ENCODE measurements around the gene TRAPPC3. TPM values are rescaled to one million over a fixed set of nuclear protein-coding genes. Genes with fewer than 3 reads are reported as not detected.

Gene TRAPPC3
- total and polyA plus RNA-seq, 2 donors (not counting 1 experiment from before 2014, with no cell fraction given): 88.5 to 105 TPM

GRCh38 chr1:36151845-36152203 is 2.5 kb upstream of the TRAPPC3 start:
- Histone ChIP-seq H3K27ac (ENCODE audit: insufficient read depth, low read length) (peak overlapping the region; percentile 88), H3K27me3 (ENCODE audit: control insufficient read depth, insufficient read depth, low read length) (no peaks in the 10 kb centered on the region), H3K4me1 (ENCODE audit: control insufficient read depth, extremely low read depth, insufficient read depth, low read length) (peaks cover 26% of the 10 kb centered on the region), H3K79me2 (ENCODE audit: control insufficient read depth, insufficient read depth, low read length) (peaks cover 29% of the 10 kb centered on the region), H3K4me2 (ENCODE audit: extremely low read depth, insufficient read depth, low read length) (peak overlapping the region; percentile 26), H2AFZ (ENCODE audit: low read length) (peak overlapping the region; percentile 71), H3K36me3 (ENCODE audit: control insufficient read depth, insufficient read depth, low read length) (no peaks in the 10 kb centered on the region), H3K9me3 (ENCODE audit: control insufficient read depth, insufficient read depth, low read depth, low read length) (no peaks in the 10 kb centered on the region), H3K9ac (ENCODE audit: insufficient read depth, low read length) (no peak overlapping the region), H3K4me3 (replicated peaks in 1 of 4; ENCODE audit: control extremely low read depth in 1 of 4, insufficient read depth in 1 of 4, low read depth in 3 of 4, low read length in 4 of 4) (no peak overlapping the region), H4K20me1 (ENCODE audit: control insufficient read depth, extremely low read depth, insufficient read depth, low read length) (no peaks in the 10 kb centered on the region)
- DNase-seq (ENCODE audit: low read depth in 2 of 2): peak in 1 of 2 donors; percentile 40
- no peak for TF ChIP-seq EZH2 (IDR thresholded peaks at IDR 0.05; ENCODE audit: low read length, missing control alignments)
- no peak for TF ChIP-seq CTCF (conservative IDR thresholded peaks at IDR 0.05 in 1 of 2, IDR thresholded peaks at IDR 0.05 in 1 of 2; ENCODE audit: low read depth in 1 of 2, low read length in 2 of 2)

GRCh38 chr1:36151134-36151844 is 2.0 kb upstream of the TRAPPC3 start:
- Histone ChIP-seq H2AFZ (ENCODE audit: low read length) (peak overlapping the region; percentile 71), H3K36me3 (ENCODE audit: control insufficient read depth, insufficient read depth, low read length) (no peaks in the 10 kb centered on the region), H3K9ac (ENCODE audit: insufficient read depth, low read length) (peak overlapping the region; percentile 42), H3K27me3 (ENCODE audit: control insufficient read depth, insufficient read depth, low read length) (no peaks in the 10 kb centered on the region), H3K4me3 (replicated peaks in 1 of 4; ENCODE audit: control extremely low read depth in 1 of 4, insufficient read depth in 1 of 4, low read depth in 3 of 4, low read length in 4 of 4) (peak overlapping the region in 1 of 4 experiments; percentile 21), H3K79me2 (ENCODE audit: control insufficient read depth, insufficient read depth, low read length) (peaks cover 29% of the 10 kb centered on the region), H3K9me3 (ENCODE audit: control insufficient read depth, insufficient read depth, low read depth, low read length) (no peaks in the 10 kb centered on the region), H3K4me2 (ENCODE audit: extremely low read depth, insufficient read depth, low read length) (peak overlapping the region; percentile 66), H3K27ac (ENCODE audit: insufficient read depth, low read length) (peak overlapping the region; percentile 88), H3K4me1 (ENCODE audit: control insufficient read depth, extremely low read depth, insufficient read depth, low read length) (peaks cover 26% of the 10 kb centered on the region), H4K20me1 (ENCODE audit: control insufficient read depth, extremely low read depth, insufficient read depth, low read length) (no peaks in the 10 kb centered on the region)
- TF ChIP-seq EZH2 (IDR thresholded peaks at IDR 0.05; ENCODE audit: low read length, missing control alignments): no peak
- no peak for DNase-seq (ENCODE audit: low read depth in 2 of 2)

GRCh38 chr1:36150296-36151133 is 1.2 kb upstream of the TRAPPC3 start:
- Histone ChIP-seq H3K4me2 (ENCODE audit: extremely low read depth, insufficient read depth, low read length) (peak overlapping the region; percentile 66), H3K79me2 (ENCODE audit: control insufficient read depth, insufficient read depth, low read length) (peaks cover 26% of the 10 kb centered on the region), H3K27ac (ENCODE audit: insufficient read depth, low read length) (peak overlapping the region; percentile 88), H3K9ac (ENCODE audit: insufficient read depth, low read length) (peak overlapping the region; percentile 42), H3K36me3 (ENCODE audit: control insufficient read depth, insufficient read depth, low read length) (no peaks in the 10 kb centered on the region), H4K20me1 (ENCODE audit: control insufficient read depth, extremely low read depth, insufficient read depth, low read length) (no peaks in the 10 kb centered on the region), H3K4me3 (replicated peaks in 1 of 4; ENCODE audit: control extremely low read depth in 1 of 4, insufficient read depth in 1 of 4, low read depth in 3 of 4, low read length in 4 of 4) (peak overlapping the region; percentile 3 to 25 (median 13)), H3K9me3 (ENCODE audit: control insufficient read depth, insufficient read depth, low read depth, low read length) (no peaks in the 10 kb centered on the region), H2AFZ (ENCODE audit: low read length) (no peak overlapping the region), H3K4me1 (ENCODE audit: control insufficient read depth, extremely low read depth, insufficient read depth, low read length) (peaks cover 26% of the 10 kb centered on the region), H3K27me3 (ENCODE audit: control insufficient read depth, insufficient read depth, low read length) (no peaks in the 10 kb centered on the region)
- peak; percentile 91 to 97 for DNase-seq (ENCODE audit: low read depth in 2 of 2)
- TF ChIP-seq EZH2 (IDR thresholded peaks at IDR 0.05; ENCODE audit: low read length, missing control alignments) (no peak), CTCF (conservative IDR thresholded peaks at IDR 0.05 in 1 of 2, IDR thresholded peaks at IDR 0.05 in 1 of 2; ENCODE audit: low read depth in 1 of 2, low read length in 2 of 2) (no peak)
